Glomerular visceral epithelial cell (primary cell): ENCODE measurements around the gene THOC5.
"Not testable (repeated sequence)": the region's sequence is repeated elsewhere in the genome, so short reads cannot be mapped to it uniquely, and the experiment has no call there.

Experiments
- DNase-seq: peaks from one replicate; pipeline ENCODE4 v3.0.0-alpha.2; 2016; ENCODE audit errors: extremely low spot score

THOC5 gene

GRCh38 chr22:29563652-29564460 is 10.3 kb upstream of the THOC5 start:
- DNase-seq, result no peak

- no peak for DNase-seq
These were observed 6.3 kb upstream of the THOC5 start for GRCh38 chr22:29559853-29560252.

GRCh38 chr22:29559030-29559429 is 5.5 kb upstream of the THOC5 start:
- DNase-seq, result no peak

- DNase-seq, result no peak
These were observed 1.6 kb upstream of the THOC5 start for GRCh38 chr22:29555065-29555644.

GRCh38 chr22:29552357-29552756 is 1.2 kb downstream of the THOC5 start:
- not testable (repeated sequence) for DNase-seq

GRCh38 chr22:29550005-29550404 is 3.6 kb downstream of the THOC5 start:
- DNase-seq, result no peak

GRCh38 chr22:29545045-29545444 is 8.5 kb downstream of the THOC5 start:
- not testable (repeated sequence) for DNase-seq

- DNase-seq, result no peak
These were observed 11.7 kb downstream of the THOC5 start for GRCh38 chr22:29541845-29542244.

- DNase-seq, result no peak
These were observed 14.5 kb downstream of the THOC5 start for GRCh38 chr22:29539105-29539504.

- DNase-seq, result no peak
These were observed 17.1 kb downstream of the THOC5 start for GRCh38 chr22:29536411-29536810.

- no peak for DNase-seq
These were observed 22.1 kb downstream of the THOC5 start for GRCh38 chr22:29531419-29531818.

- no peak for DNase-seq
These were observed 22.8 kb downstream of the THOC5 start for GRCh38 chr22:29530716-29531115.

GRCh38 chr22:29528144-29528543 is 25.4 kb downstream of the THOC5 start:
- DNase-seq, result no peak

- DNase-seq, result peak; percentile 25
These were observed 28.9 kb downstream of the THOC5 start for GRCh38 chr22:29524442-29525191.

- no peak for DNase-seq
These were observed 29.8 kb downstream of the THOC5 start for GRCh38 chr22:29523761-29524160.

GRCh38 chr22:29521526-29521925 is 32.0 kb downstream of the THOC5 start:
- no peak for DNase-seq

GRCh38 chr22:29520851-29521250 is 32.7 kb downstream of the THOC5 start:
- DNase-seq, result no peak

- DNase-seq, result no peak
These were observed 33.6 kb downstream of the THOC5 start for GRCh38 chr22:29519996-29520395.

GRCh38 chr22:29518427-29518826 is 35.1 kb downstream of the THOC5 start:
- no peak for DNase-seq

- no peak for DNase-seq
These were observed 36.2 kb downstream of the THOC5 start for GRCh38 chr22:29517215-29517908.

GRCh38 chr22:29512031-29512430 is 41.5 kb downstream of the THOC5 start:
- no peak for DNase-seq
